ENCODE data around the gene TANGO2.

TANGO2 gene

GRCh38 chr22:20084547-20085413 is 63.9 kb downstream of the TANGO2 start:
- peak; percentile 32 for TF ChIP-seq CTCF (IDR thresholded peaks at IDR 0.05; ENCODE audit: low read depth, low read length, missing control alignments)
- no peak overlapping the region for H3K4me3 ChIP-seq (ENCODE audit: low read depth, low read length)
- no peak for DNase-seq (ENCODE audit: low read depth)
- in situ Hi-C loops (cut with HindIII; ENCODE audit: low sequenced_read_pairs): no loop called here

GRCh38 chr22:20085651-20086050 is 64.7 kb downstream of the TANGO2 start:
- H3K4me3 ChIP-seq (ENCODE audit: low read depth, low read length): no peak overlapping the region
- in situ Hi-C loops (cut with HindIII; ENCODE audit: low sequenced_read_pairs): no loop called here
- DNase-seq (ENCODE audit: low read depth): no peak
- TF ChIP-seq CTCF (IDR thresholded peaks at IDR 0.05; ENCODE audit: low read depth, low read length, missing control alignments): no peak

GRCh38 chr22:20086101-20086599 is 65.2 kb downstream of the TANGO2 start:
- in situ Hi-C loops (cut with HindIII; ENCODE audit: low sequenced_read_pairs): no loop called here
- no peak overlapping the region for H3K4me3 ChIP-seq (ENCODE audit: low read depth, low read length)
- DNase-seq (ENCODE audit: low read depth): no peak
- TF ChIP-seq CTCF (IDR thresholded peaks at IDR 0.05; ENCODE audit: low read depth, low read length, missing control alignments): no peak

- no peak overlapping the region for H3K4me3 ChIP-seq (ENCODE audit: low read depth, low read length)
- in situ Hi-C loops (cut with HindIII; ENCODE audit: low sequenced_read_pairs): no loop called here
- no peak for TF ChIP-seq CTCF (IDR thresholded peaks at IDR 0.05; ENCODE audit: low read depth, low read length, missing control alignments)
- DNase-seq (ENCODE audit: low read depth): no peak
These were observed 65.9 kb downstream of the TANGO2 start for GRCh38 chr22:20086763-20087162.

- no peak overlapping the region for H3K4me3 ChIP-seq (ENCODE audit: low read depth, low read length)
- in situ Hi-C loops (cut with HindIII; ENCODE audit: low sequenced_read_pairs): no loop called here
- TF ChIP-seq CTCF (IDR thresholded peaks at IDR 0.05; ENCODE audit: low read depth, low read length, missing control alignments): no peak
- no peak for DNase-seq (ENCODE audit: low read depth)
These were observed 66.7 kb downstream of the TANGO2 start for GRCh38 chr22:20087319-20088262.

- TF ChIP-seq CTCF (IDR thresholded peaks at IDR 0.05; ENCODE audit: low read depth, low read length, missing control alignments): no peak
- in situ Hi-C loops (cut with HindIII; ENCODE audit: low sequenced_read_pairs): no loop called here
- DNase-seq (ENCODE audit: low read depth): no peak
- H3K4me3 ChIP-seq (ENCODE audit: low read depth, low read length): no peak overlapping the region
These were observed 67.3 kb downstream of the TANGO2 start for GRCh38 chr22:20088263-20088648.

Data from astrocyte of the cerebellum (primary cell).